Testis (tissue), 3 donors: ENCODE measurements around the gene ZNRF4. TPM values are rescaled to one million over a fixed set of nuclear protein-coding genes. Genes with fewer than 3 reads are reported as not detected.

Experiments
- DNase-seq: peaks from one replicate; pipeline ENCODE4 v3.0.0-alpha.2; 2019
- H3K27ac ChIP-seq, 2 donors: fragments of 200-600 bp; sonication (generic); one replicate each; pipeline ENCODE4 v1.5.1; 2019
- H3K27me3 ChIP-seq: fragments of 200-600 bp; sonication (generic); one replicate; pipeline ENCODE4 v1.5.1; 2019
- H3K36me3 ChIP-seq: fragments of 200-600 bp; sonication (generic); one replicate; pipeline ENCODE4 v1.5.1; 2017; ENCODE audit warnings: low read depth; ENCODE audit errors: missing control alignments
- H3K4me1 ChIP-seq: fragments of 200-600 bp; sonication (generic); one replicate; pipeline ENCODE4 v1.5.1; 2019
- H3K4me3 ChIP-seq, 2 donors: fragments of 200-600 bp; sonication (generic); one replicate each; pipeline ENCODE4 v1.5.1; 2017 to 2019
- H3K9me3 ChIP-seq: fragments of 200-600 bp; sonication (generic); one replicate; pipeline ENCODE4 v1.5.1; 2017
- CTCF ChIP-seq, 3 experiments: fragments of 450-650 bp in 2 of 3; fragments of 200-600 bp in 1 of 3; sonication (generic) in 1 of 3; IDR thresholded peaks; one replicate each; pipeline ENCODE4 v1.5.1; 2016 to 2019; ENCODE audit warnings: antibody characterized with exemption in 3 of 3, mild to moderate bottlenecking in 2 of 3, moderate library complexity in 1 of 3
- POLR2A ChIP-seq: fragments of 450-650 bp; IDR thresholded peaks from one replicate; pipeline ENCODE4 v1.6.1; 2017; ENCODE audit warnings: antibody characterized with exemption, mild to moderate bottlenecking, moderate library complexity
- whole genome bisulfite sequencing, 2 donors: methylation state at CpG; one replicate each; pipeline ENCODE4 v1.1.5; 2018; 5-methylcytosine and 5-hydroxymethylcytosine counted together
- intact Hi-C: fragments of 100-400 bp; cut with DNase I; formaldehyde crosslinking; loops from one replicate; pipeline ENCODE4 v1.15.1; 2023; ENCODE audit warnings: low total_unique reads
- polyA plus RNA-seq: library from polyadenylated mRNA; stranded (reverse); fragments of 350-450 nt; fragmentation: Illumina TruSeq; extraction: RNeasy Lipid Tissue Mini Kit (QIAGEN cat#74804); gene quantifications from one replicate; pipeline ENCODE4 v1.2.3, GENCODE V29; 2014; ENCODE audit warnings: low read depth, low replicate concordance; ENCODE audit not compliant: insufficient read depth
- total RNA-seq, 2 donors: library from RNA; depleted of rRNA; stranded (reverse); fragments of >200 nt; gene quantifications; one replicate each; pipeline ENCODE4 v1.2.3, GENCODE V29; 2016

ZNRF4 gene
- total and polyA plus RNA-seq, 3 donors from 2014 or later: 74.1 to 147 (median 137) TPM

GRCh38 chr19:5417495-5418436 lies 37.5 kb upstream of the ZNRF4 start:
- H3K4me3 ChIP-seq: no peak overlapping the region
- WGBS, 2 donors: 40 to 51% methylated on average over 28 to 29 of the region's 29 CpGs
- H3K27ac ChIP-seq: no peak overlapping the region
- H3K27me3 ChIP-seq: no peaks in the 10 kb centered on the region
- intact Hi-C loops: no loop called here
- TF ChIP-seq CTCF (IDR thresholded peaks at IDR 0.05): no peak
- TF ChIP-seq POLR2A: no peak
- no peaks in the 10 kb centered on the region for H3K4me1 ChIP-seq
- no peaks in the 10 kb centered on the region for H3K36me3 ChIP-seq
- H3K9me3 ChIP-seq: no peaks in the 10 kb centered on the region
- DNase-seq: no peak

- Histone ChIP-seq H3K27ac (no peak overlapping the region), H3K4me3 (no peak overlapping the region), H3K36me3 (no peaks in the 10 kb centered on the region), H3K9me3 (no peaks in the 10 kb centered on the region), H3K27me3 (no peaks in the 10 kb centered on the region), H3K4me1 (no peaks in the 10 kb centered on the region)
- no peak for DNase-seq
- no peak for TF ChIP-seq POLR2A
- no peak for TF ChIP-seq CTCF (IDR thresholded peaks at IDR 0.05)
- intact Hi-C loops: no loop called here
- 72 to 74% methylated on average over 6 of the region's 6 CpGs for WGBS, 2 donors
These were observed 36.5 kb upstream of the ZNRF4 start for GRCh38 chr19:5418677-5419076.

DNA sequence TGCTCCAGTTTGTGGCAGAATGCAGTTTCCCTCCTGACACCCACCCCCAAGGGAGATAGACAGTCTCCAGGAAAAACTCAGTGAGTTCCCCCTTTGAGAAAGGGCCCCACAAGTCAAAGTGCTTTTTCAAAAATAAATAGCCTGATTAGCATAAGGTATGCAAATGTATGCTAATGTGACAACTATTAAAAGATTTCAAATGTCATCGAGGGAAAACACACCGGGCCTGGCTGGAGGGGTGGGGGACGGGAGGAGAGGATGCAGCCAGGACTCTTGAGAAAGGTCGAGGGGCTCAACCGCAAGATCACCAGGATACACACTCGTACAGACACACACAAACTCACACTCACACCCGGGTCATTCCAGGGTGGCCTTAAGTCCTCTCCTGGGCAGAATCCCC lies 34.3 kb upstream of the ZNRF4 start:
- TF ChIP-seq POLR2A (no peak), CTCF (IDR thresholded peaks at IDR 0.05) (no peak)
- no peak for DNase-seq

GRCh38 chr19:5423567-5424125 lies 31.6 kb upstream of the ZNRF4 start:
- intact Hi-C loops: no loop called here

More for the DNA sequence above, 34.3 kb upstream of the ZNRF4 start:
- H3K4me1 ChIP-seq: no peaks in the 10 kb centered on the region
- no peak overlapping the region for H3K4me3 ChIP-seq
- no peaks in the 10 kb centered on the region for H3K9me3 ChIP-seq
- intact Hi-C loops: no loop called here
- 47 to 60% methylated on average over 7 of the region's 7 CpGs for WGBS, 2 donors
- no peaks in the 10 kb centered on the region for H3K36me3 ChIP-seq
- H3K27ac ChIP-seq: no peak overlapping the region
- no peaks in the 10 kb centered on the region for H3K27me3 ChIP-seq

More at GRCh38 chr19:5423567-5424125, 31.6 kb upstream of the ZNRF4 start:
- Histone ChIP-seq H3K9me3 (no peaks in the 10 kb centered on the region), H3K27ac (no peak overlapping the region), H3K27me3 (no peaks in the 10 kb centered on the region), H3K4me1 (no peaks in the 10 kb centered on the region), H3K4me3 (no peak overlapping the region), H3K36me3 (no peaks in the 10 kb centered on the region)
- TF ChIP-seq POLR2A: no peak
- TF ChIP-seq CTCF (IDR thresholded peaks at IDR 0.05): no peak
- DNase-seq: no peak
- 53 to 59% methylated on average over 1 of the region's 1 CpG for WGBS, 2 donors
